Activated CD4-positive, alpha-beta T cell treated with anti-CD3 and anti-CD28 coated beads, Interleukin-2, amount 10 ng/mL, durations not matched to agents 7 days and 5 days (primary cell): ENCODE measurements around the gene SDR42E2. TPM values are rescaled to one million over a fixed set of nuclear protein-coding genes. Genes with fewer than 3 reads are reported as not detected.

ENCODE experiments used
- CTCF ChIA-PET: fragments of 350-600 bp; sonication (Branson Sonifier 250); formaldehyde crosslinking; loops from one replicate; lab custom pipeline; 2021; ENCODE audit warnings: antibody characterized with exemption; lab: Charles Lee
- POLR2A ChIA-PET: fragments of 350-600 bp; sonication (Branson Sonifier 250); formaldehyde crosslinking; loops from one replicate; lab custom pipeline; 2021; ENCODE audit warnings: antibody characterized with exemption; lab: Charles Lee
- DNase-seq: peaks from one replicate; pipeline ENCODE4 v3.0.0-alpha.2; 2020
- H3K27ac Mint-ChIP-seq: one replicate; pipeline ENCODE4 v1.8.0; 2021; ENCODE audit warnings: mild to moderate bottlenecking, moderate library complexity, mixed read lengths
- H3K27me3 Mint-ChIP-seq: one replicate; pipeline ENCODE4 v1.8.0; 2021; ENCODE audit warnings: mixed read lengths
- H3K36me3 Mint-ChIP-seq: one replicate; pipeline ENCODE4 v1.8.0; 2021; ENCODE audit warnings: low read depth, mixed read lengths
- H3K4me1 Mint-ChIP-seq: one replicate; pipeline ENCODE4 v1.8.0; 2021; ENCODE audit warnings: mixed read lengths
- H3K4me3 Mint-ChIP-seq: one replicate; pipeline ENCODE4 v1.8.0; 2021; ENCODE audit warnings: mild to moderate bottlenecking, moderate library complexity, mixed read lengths
- H3K9me3 Mint-ChIP-seq: one replicate; pipeline ENCODE4 v1.8.0; 2021; ENCODE audit warnings: mixed read lengths
- total RNA-seq, 2 experiments: library from RNA; stranded (reverse); gene quantifications; one replicate each; pipeline ENCODE4 v1.2.3, GENCODE V29; 2021

The SDR42E2 gene
- total RNA-seq, 2 experiments from 2014 or later = 0.22 TPM; not detected in 1

DNA sequence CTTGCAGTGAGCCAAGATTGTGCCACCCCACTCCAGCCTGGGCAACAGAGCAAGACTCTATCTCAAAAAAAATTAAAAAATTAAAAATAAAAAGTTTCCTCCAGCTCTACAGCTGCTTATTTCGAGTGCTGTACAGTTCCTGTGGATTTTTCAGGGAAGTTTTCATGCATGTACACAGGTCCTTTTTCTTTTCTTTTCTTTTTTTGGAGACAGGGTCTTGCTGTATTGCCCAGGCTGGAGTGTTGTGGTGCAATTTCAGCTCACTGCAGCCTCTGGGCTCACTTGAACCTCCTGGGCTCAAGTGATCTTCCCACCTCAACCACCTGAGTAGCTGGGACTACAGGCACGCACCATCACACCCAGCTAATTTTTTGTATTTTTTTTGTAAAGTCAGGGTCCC lies 59.7 kb downstream of the SDR42E2 start:
- ChIA-PET CTCF (interaction anchor here (0.6 to 1.7 kb wide), 5 partner anchors 12 to 1040 kb away, joined by 3 to 4 read pairs (median 3); partner anchors contain the start of gene POLR3E), POLR2A (no interaction called here)
- peaks cover 2% of the 10 kb centered on the region for H3K4me1 Mint-ChIP-seq
- H3K27ac Mint-ChIP-seq = no peak overlapping the region
- H3K9me3 Mint-ChIP-seq = no peaks in the 10 kb centered on the region
- no peak for DNase-seq
- H3K36me3 Mint-ChIP-seq = peaks cover 5% of the 10 kb centered on the region
- no peak overlapping the region for H3K4me3 Mint-ChIP-seq
- H3K27me3 Mint-ChIP-seq = no peaks in the 10 kb centered on the region

GRCh38 chr16:22222998-22223397 lies 60.7 kb downstream of the SDR42E2 start:
- ChIA-PET CTCF (interaction anchor here (0.6 to 1.7 kb wide), 3 partner anchors 9 to 27 kb away, joined by 3 read pairs; no protein-coding TSS in a partner anchor), POLR2A (no interaction called here)
- H3K27ac Mint-ChIP-seq = no peak overlapping the region

DNA sequence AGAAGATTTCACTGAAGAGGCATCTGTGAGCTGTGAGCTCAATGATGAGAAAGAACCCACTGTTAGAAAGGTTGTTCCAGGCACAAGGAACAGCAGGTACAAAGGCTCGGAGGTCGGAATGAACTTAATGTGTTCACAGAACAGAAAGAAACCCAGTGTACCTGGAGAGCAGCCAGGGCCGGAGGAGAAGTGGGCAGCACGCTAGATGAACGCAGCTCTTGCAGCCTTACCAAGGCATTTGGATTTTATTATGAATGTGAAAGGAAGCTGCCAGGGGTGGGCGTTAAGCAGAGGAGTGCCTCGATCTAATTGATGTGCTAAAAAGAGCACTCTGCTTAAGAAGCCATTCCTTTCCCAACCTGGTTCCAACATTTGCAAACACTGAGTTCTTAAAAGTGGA lies 62.8 kb downstream of the SDR42E2 start:
- Mint-ChIP-seq H3K27ac (no peak overlapping the region), H3K36me3 (peaks cover 13% of the 10 kb centered on the region), H3K4me1 (no peaks in the 10 kb centered on the region), H3K9me3 (no peaks in the 10 kb centered on the region), H3K4me3 (no peak overlapping the region), H3K27me3 (no peaks in the 10 kb centered on the region)
- ChIA-PET POLR2A (interaction anchor here (0.6 kb wide), 1 partner anchor 946 kb away, joined by 6 read pairs; no protein-coding TSS in a partner anchor), CTCF (interaction anchor here (0.6 to 3.2 kb wide), 5 partner anchors 18 to 37 kb away, joined by 3 to 13 read pairs (median 3); partner anchors contain the start of gene EEF2K)
- no peak for DNase-seq

More at GRCh38 chr16:22222998-22223397, 60.7 kb downstream of the SDR42E2 start:
- Mint-ChIP-seq H3K4me1 (no peaks in the 10 kb centered on the region), H3K27me3 (no peaks in the 10 kb centered on the region), H3K9me3 (no peaks in the 10 kb centered on the region), H3K36me3 (peaks cover 5% of the 10 kb centered on the region), H3K4me3 (no peak overlapping the region)
- DNase-seq = no peak

- no peak overlapping the region for H3K4me3 Mint-ChIP-seq
- POLR2A ChIA-PET = no interaction called here
- peaks cover 6% of the 10 kb centered on the region for H3K4me1 Mint-ChIP-seq
- H3K27ac Mint-ChIP-seq = peak overlapping the region; percentile 13
- CTCF ChIA-PET = interaction anchor here (0.7 to 1.3 kb wide), 3 partner anchors 10 to 32 kb away, joined by 3 read pairs; partner anchors contain the start of gene EEF2K
- H3K9me3 Mint-ChIP-seq = no peaks in the 10 kb centered on the region
- no peak for DNase-seq
- peaks cover 17% of the 10 kb centered on the region for H3K36me3 Mint-ChIP-seq
- no peaks in the 10 kb centered on the region for H3K27me3 Mint-ChIP-seq
These were observed 67.6 kb downstream of the SDR42E2 start for GRCh38 chr16:22229889-22230288.

GRCh38 chr16:22232277-22233036 lies 70.2 kb downstream of the SDR42E2 start:
- Mint-ChIP-seq H3K4me3 (no peak overlapping the region), H3K36me3 (peaks cover 20% of the 10 kb centered on the region), H3K27ac (no peak overlapping the region), H3K4me1 (peaks cover 6% of the 10 kb centered on the region), H3K9me3 (no peaks in the 10 kb centered on the region), H3K27me3 (no peaks in the 10 kb centered on the region)
- POLR2A ChIA-PET = no interaction called here
- CTCF ChIA-PET = interaction anchor here (0.5 to 2.3 kb wide), 4 partner anchors 9 to 125 kb away, joined by 3 to 9 read pairs (median 4); no protein-coding TSS in a partner anchor
- DNase-seq = no peak

DNA sequence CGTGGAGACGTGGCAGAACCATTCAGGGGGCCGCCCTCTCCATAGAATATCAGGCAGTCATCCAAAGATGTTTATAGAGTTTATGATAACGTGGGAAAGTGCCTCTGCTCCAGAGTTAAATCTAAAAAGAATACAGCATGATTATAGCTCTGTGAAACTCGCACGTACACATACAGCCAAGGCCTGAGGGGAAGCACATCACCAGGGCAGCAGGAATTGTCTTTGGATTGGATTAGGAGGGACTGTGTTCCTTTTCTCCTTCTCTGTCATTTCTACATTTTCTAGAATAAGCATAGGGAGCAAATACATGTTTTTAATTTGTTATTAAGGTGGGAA lies 70.7 kb downstream of the SDR42E2 start:
- CTCF ChIA-PET = interaction anchor here (0.5 to 2.7 kb wide), 6 partner anchors 8 to 86 kb away, joined by 3 to 9 read pairs (median 5); partner anchors contain the start of gene EEF2K
- H3K27ac Mint-ChIP-seq = no peak overlapping the region
- H3K36me3 Mint-ChIP-seq = peaks cover 20% of the 10 kb centered on the region
- no peaks in the 10 kb centered on the region for H3K27me3 Mint-ChIP-seq
- no peak overlapping the region for H3K4me3 Mint-ChIP-seq
- DNase-seq = no peak
- peaks cover 6% of the 10 kb centered on the region for H3K4me1 Mint-ChIP-seq
- no peaks in the 10 kb centered on the region for H3K9me3 Mint-ChIP-seq
- POLR2A ChIA-PET = no interaction called here

DNA sequence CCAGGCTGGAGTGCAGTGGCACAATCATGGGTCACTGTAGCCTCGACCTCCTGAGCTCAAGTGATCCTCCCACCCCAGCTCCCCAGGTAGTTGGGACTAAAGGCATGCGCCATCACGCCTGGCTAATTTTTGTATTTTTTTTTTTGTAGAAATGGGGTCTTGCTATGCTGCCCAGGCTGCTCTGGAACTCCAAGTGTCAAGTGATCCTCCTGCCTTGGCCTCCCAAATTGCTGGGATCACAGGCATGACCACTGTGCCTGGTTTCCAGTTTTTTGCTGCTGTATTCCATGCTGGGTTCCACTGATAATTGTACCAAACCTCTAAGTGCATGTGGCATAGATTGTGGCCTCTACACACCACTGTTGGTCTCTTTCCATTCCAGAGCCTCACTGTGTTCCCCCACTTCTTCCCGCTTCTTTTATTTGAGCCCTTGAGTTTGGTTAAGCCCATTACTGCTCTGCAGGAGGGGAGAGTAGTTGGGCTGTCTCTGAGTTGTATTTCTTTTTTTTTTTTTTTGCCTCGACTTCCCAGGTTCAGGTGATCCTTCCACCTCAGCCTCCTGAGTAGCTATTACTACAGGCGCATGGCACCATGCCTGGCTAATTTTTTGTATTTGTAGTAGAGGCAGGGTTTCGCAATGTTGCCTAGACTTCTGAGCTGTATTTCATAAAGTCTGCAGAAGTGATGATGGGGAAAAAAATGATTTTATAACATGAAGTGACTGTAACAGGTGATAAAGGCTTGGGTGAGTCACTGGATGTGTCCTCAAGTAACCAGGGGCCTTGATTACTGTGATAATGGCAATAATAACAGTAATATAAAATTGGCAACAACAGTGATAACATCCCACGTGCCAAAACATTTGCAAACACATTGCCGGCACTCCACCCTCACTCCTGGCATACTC lies 73.8 kb downstream of the SDR42E2 start:
- no peaks in the 10 kb centered on the region for H3K27me3 Mint-ChIP-seq
- H3K27ac Mint-ChIP-seq = no peak overlapping the region
- ChIA-PET CTCF (interaction anchor here (0.6 to 1.3 kb wide), 3 partner anchors 16 to 1559 kb away, joined by 3 to 7 read pairs (median 3); no protein-coding TSS in a partner anchor), POLR2A (no interaction called here)
- H3K36me3 Mint-ChIP-seq = peaks cover 22% of the 10 kb centered on the region
- H3K4me1 Mint-ChIP-seq = peaks cover 33% of the 10 kb centered on the region
- H3K4me3 Mint-ChIP-seq = no peak overlapping the region
- no peaks in the 10 kb centered on the region for H3K9me3 Mint-ChIP-seq
- DNase-seq = no peak

DNA sequence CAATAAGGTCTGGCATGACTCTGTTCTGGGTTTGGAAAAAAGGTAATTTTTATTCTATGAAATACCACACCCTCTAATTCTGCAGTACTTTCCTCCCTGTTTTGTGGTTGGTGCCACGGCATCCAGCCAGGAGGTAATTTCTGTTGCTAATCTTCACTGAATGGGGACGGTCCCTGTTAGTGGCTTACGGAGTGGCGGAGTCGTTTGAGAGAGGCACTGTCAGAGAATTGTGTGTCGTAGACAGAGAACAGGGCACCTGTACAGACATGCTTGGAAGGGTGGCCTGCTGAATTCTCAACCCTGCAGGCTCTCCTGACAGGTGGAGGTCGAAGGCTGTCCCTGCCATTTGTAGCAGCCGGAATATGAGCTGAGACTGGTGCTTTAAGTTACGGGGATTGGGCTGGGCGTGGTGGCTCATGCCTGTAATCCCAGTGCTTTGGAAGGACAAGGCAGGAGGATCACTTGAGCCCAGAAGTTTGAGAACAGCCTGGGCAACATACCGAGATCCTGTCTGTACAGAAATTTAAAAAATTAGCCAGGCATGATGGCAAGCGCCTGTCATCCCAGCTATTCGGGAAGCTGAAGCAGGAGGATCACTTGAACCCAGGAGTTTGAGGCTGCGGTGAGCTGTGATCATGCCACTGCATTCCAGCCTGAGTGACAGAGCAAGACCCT lies 77.0 kb downstream of the SDR42E2 start:
- Mint-ChIP-seq H3K27me3 (no peaks in the 10 kb centered on the region), H3K9me3 (no peaks in the 10 kb centered on the region), H3K27ac (peak overlapping the region; percentile 79), H3K36me3 (peaks cover 18% of the 10 kb centered on the region), H3K4me1 (peaks cover 36% of the 10 kb centered on the region), H3K4me3 (no peak overlapping the region)
- CTCF ChIA-PET = interaction anchor here (0.6 to 1.9 kb wide), 2 partner anchors 21 to 1358 kb away, joined by 4 read pairs; no protein-coding TSS in a partner anchor
- no peak for DNase-seq
- POLR2A ChIA-PET = no interaction called here

DNA sequence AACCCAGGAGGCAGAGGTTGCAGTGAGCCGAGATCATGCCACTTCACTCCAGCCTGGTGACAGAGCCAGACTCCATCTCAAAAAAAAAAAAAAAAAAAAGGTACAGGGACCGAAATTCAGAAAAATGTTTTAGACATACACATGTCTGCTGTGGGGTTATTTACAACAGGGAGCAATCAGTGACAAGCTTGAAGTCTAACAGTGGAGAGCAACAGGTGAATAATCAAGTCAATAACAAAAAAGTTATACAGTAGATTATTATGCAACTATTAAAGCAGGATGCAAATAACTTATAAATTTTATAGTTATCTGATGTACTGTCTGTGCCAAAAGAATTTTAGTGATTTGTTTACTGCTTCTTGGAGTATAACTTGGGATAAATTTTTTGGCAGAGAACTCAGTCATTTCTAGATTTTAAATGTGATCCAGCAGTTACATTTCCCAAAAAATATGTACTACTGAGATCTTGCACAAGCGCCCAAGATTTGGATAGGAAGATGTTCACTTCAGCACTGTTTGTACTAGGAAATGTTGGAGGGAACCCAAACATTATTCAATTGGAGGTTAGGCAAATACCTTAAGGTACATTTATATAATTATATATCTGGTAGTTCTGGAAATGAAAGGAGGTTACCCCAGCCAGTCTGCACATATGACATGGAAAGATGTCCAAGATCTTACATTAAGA lies 77.9 kb downstream of the SDR42E2 start:
- Mint-ChIP-seq H3K9me3 (no peaks in the 10 kb centered on the region), H3K27me3 (no peaks in the 10 kb centered on the region), H3K36me3 (peaks cover 17% of the 10 kb centered on the region), H3K4me1 (peaks cover 36% of the 10 kb centered on the region), H3K27ac (peak overlapping the region; percentile 96), H3K4me3 (no peak overlapping the region)
- CTCF ChIA-PET = interaction anchor here (0.7 to 3.0 kb wide), 4 partner anchors 13 to 58 kb away, joined by 4 to 17 read pairs (median 4); no protein-coding TSS in a partner anchor
- POLR2A ChIA-PET = no interaction called here
- no peak for DNase-seq
